Activated T-cell treated with anti-CD3 and anti-CD28 coated beads for 24 hours (primary cell): ENCODE data around the gene PGAP6.
"Not testable (repeated sequence)": the region's sequence is repeated elsewhere in the genome, so short reads cannot be mapped to it uniquely, and the experiment has no call there.

Experiments
- DNase-seq: peaks from one replicate; pipeline ENCODE4 v3.0.0-alpha.2; 2020; ENCODE audit warnings: low read depth

The PGAP6 gene

GRCh38 chr16:367333-367903 is 14.4 kb downstream of the PGAP6 start:
- DNase-seq, result no peak

DNA sequence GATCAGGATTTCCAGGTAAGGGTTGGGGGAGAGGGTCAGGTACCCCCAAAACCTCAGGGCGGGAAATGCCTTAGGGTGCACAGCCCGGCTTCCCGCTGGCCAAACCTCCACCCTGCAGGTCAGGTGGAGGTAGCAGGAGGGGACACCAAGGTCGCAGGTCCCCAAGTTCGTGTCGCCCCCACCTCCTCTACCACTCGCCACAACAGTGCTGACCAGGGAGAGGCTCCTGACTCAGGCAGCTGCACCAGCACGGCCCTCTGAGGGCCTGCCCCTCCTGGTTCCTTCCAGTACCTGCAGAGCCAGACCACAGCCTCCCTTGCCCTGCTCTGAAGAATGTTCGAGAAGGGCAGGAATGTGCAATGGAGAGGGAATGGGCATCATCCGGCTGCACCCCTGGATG is 15.3 kb downstream of the PGAP6 start:
- no peak for DNase-seq

DNA sequence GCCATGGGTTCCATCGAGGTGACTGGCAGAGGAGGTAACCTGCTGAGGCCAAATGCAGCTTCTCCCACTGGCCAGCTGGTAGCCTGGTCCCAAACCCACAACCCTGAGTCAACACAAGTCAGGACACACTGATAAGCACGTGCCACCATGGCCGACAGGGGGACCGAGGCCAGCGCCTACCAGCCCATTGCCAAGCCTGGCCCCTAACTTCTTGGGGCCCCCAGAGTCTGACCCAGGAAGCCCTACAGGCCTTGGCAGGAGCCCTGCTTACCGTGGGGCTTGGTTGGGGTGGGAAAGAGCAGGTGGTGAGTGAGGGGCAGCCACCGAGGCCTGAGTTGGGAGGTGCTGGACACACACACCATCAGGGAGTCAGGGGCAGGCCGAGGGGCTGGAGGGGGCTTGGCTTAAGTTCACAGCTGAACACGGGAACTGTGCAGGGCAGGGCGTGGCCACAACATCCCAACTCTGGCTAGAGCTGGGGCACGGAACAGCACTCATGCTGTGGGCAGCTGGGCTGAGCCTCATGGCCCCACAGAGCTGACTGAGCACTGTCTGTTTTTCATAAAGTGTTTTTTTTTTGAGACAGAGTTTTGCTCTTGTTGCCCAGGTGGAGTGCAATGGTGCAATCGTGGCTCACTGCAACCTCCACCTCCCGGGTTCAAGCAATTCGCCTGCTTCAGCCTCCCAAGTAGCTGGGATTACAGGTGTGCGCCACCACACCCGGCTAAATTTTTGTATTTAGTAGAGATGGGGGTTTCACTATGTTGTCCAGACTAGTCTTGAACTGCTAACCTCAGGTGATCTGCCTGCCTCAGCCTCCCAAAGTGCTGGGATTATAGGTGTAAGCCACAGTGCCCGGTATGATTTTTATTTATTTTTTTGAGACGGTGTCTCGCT is 16.9 kb downstream of the PGAP6 start:
- no peak for DNase-seq

- DNase-seq, result no peak
Observed at GRCh38 chr16:363766-364490, 17.9 kb downstream of the PGAP6 start.

DNA sequence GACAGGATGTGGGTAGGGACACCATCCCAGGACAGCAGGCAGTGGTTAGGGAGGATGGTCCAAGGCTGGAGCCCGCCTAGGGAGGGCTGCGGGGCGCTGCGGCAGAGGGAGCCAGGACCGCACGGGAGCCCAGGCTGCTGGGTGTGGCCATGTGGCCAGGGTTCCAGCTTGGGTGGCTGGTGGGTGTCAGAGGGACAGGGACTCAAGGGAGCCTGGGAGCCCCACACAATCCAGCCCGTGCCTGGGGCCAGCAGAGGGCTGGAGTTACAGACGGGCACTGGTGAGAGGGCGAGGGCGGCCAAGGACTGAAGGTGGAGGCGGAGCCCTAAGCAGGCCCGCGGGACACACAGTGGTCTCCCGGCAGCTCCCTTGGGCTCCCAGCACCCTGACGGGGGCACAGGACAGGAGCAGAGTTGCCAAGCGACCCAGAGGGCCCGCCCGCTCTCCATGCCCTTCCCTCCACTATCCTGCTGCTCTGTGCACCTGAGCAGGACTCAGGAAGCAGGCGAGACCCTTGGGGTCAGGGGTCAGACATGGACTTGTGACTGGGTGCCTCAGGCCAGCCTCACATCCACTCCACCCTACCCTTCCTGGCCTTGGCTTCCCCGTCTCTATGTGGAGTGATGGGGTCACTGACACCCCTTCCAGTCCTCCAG is 18.5 kb downstream of the PGAP6 start:
- no peak for DNase-seq

DNA sequence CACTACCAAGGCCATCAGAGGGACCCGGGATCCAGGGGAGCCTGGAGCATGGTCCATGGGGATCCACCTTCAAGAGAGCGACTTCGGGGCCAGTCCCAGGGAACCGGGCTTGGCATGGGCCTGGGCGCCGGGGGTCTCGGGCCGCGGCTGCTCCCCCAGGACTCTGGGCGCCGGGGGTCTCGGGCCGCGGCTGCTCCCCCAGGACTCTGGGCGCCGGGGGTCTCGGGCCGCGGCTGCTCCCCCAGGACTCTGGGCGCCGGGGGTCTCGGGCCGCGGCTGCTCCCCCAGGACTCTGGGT is 19.1 kb downstream of the PGAP6 start:
- not testable (repeated sequence) for DNase-seq

- peak; percentile 58 for DNase-seq
Observed at GRCh38 chr16:361872-362701, 19.7 kb downstream of the PGAP6 start.

DNA sequence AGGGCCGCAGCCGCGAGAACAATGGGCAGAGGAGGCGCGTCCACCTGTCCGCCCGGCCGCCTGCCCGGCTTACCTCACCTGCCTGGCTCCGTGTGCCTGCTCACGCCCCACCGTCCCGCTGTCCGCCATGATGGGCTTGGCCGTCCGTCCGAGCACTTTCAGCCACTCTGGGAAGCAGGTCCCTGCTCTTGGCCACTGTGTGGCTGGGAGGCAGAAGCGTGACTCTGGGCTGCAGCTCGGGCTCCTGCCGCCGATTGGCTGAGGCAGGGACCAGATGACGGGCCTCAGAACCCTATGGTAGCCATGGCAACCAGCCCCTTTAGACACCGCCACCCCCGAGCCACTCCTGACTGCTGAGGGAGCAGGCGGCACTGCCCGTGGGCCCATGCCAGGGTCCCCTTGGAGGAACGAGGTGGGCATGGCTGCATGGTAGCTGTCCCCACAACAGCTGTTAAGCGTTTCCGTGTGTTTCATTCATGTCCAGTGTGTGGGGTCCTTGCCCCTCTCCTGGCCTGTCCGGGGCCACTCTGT is 20.4 kb downstream of the PGAP6 start:
- DNase-seq, result no peak

DNA sequence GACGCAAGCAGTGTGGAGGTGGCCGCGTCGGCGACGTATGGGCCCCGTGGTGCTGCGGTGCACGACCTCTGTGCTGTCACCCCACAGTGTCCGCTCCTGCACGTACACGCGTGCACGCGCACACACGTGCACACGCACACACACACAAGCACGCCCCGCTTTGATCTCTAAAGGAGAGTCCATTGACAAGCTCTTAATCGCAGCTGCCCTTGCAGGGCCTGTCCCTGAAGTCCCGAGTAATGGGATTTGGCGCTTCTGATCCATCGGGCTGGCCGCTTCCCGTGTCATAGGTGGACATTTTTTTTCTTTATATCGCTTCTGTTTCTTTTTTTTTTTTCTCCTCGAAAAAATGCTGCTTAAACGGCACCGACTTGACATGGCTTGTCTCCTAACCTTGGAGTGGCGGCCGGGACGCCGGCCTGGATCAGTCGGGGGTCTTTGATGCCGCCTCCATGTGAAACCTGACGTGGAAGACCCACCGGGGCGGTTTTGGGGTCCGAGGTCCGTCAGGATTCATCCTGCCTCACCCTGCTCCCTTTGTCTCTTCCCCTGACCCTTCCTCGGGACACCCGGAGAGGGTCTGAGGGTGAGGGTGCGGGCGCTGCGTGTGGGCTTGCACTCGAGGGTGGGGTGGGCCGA is 21.0 kb downstream of the PGAP6 start:
- no peak for DNase-seq

- no peak for DNase-seq
Observed at GRCh38 chr16:359871-360697, 21.7 kb downstream of the PGAP6 start.

- DNase-seq, result no peak
Observed at GRCh38 chr16:359067-359763, 22.6 kb downstream of the PGAP6 start.

- no peak for DNase-seq
Observed at GRCh38 chr16:356741-357140, 25.0 kb downstream of the PGAP6 start.

- no peak for DNase-seq
Observed at GRCh38 chr16:354971-355461, 26.8 kb downstream of the PGAP6 start.

- no peak for DNase-seq
Observed at GRCh38 chr16:354291-354881, 27.4 kb downstream of the PGAP6 start.

DNA sequence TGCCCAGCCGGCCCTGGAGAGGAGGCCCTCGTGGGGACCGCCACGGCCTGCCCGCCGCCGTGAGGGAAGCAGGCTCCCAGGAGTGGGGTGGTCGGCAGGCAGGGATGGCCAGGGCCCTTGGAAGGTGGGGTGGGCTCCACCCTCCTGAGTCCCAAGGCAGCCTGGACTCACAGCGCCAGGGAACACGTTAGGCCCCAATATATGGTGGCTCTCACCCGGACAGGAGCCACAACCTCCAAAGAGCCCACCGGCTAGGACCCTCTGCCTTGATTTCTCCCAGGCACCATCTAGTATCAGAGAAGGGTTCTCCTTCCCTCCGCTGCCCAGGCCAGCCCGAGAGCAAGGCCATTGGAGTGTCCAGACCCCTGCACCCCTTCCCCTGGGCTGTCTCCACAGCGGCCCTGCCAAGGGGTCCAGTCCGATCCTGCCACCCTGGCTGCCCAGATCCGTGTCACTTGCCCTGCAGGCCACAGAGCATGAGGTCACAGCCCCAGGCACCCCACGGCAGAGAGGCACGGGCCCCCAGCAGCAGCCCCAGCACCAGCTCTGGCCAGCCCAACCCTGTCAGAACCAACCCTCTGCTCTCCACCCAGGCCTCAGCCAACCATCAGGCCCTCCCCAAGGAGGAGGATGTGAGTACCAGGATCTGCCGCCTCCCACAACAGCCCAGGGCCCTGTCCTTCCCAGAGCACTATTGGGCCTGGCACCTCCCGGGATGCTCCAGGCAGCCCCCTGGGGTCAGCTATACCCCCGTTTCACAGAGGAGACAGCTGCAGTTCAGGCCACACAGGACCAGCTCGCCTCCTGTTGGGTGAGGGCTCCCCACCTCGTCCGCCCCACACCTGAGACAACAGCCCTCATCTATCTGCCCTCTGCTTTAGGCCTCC is 28.1 kb downstream of the PGAP6 start:
- no peak for DNase-seq

DNA sequence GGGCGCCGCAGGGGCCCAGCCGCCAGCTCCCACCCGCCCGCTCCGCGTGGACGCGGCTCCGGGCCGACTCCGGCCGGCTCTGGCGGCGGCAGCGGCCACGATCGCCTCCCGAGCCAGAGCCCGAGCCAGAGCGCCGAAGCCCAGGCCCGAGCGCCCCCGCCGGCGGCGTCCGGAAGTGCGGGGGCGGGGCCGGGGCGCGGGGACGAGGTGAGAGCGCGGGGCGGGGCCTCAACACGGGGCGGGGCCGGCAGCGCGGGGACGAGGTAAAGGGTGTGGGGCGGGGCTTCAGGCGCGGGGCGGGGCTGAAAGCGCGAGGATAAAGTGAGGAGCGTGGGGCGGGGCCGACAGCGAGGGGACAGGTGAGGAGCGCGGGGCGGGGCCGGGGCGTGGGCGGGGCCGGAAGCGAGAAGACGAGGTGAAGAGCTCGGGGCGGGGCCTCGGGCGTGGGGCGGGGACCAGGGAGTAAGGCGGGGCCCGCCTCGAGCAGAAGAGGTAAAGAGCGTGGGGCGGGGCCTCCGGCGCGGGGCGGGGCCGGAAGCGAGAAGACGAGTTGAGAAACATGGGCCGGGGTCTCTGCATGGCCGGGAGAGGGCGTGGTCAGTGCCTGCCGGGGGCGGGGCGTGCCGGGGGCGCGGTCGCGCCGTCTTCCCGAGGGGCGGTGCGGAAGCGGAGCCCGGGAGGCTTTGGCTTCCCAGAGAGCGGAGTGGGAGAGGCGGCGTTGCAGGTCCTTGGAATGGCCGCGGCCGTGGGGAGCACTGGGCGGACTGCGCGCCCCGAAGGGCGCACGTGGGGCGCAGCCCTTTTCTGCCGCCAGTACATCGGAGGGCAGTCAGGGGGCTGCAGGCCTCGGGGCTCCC is 29.0 kb downstream of the PGAP6 start, which contains the start of gene AXIN1:
AXIN1 (minus strand) TSS at position 177 of the 857 bp plus-strand sequence. CDS start 5,698 bp downstream, outside the sequence.
- DNase-seq, result peak; percentile 100
